Fibroblast of lung (primary cell): ENCODE data around the gene IMMP2L. TPM values are rescaled to one million over a fixed set of nuclear protein-coding genes. Genes with fewer than 3 reads are reported as not detected.

ENCODE experiments used
- DNase-seq, 2 donors: peaks; one replicate each; pipeline versions ENCODE4 v3.0.0 to v3.0.0-alpha.2; 2010; ENCODE audit warnings: low read depth in 2 of 2
- H2AFZ ChIP-seq: 2 replicates; pipeline ENCODE4 v1.5.1; 2012; ENCODE audit warnings: low read length, control low read depth, inconsistent platforms
- H3K27ac ChIP-seq: 2 replicates; pipeline ENCODE4 v1.5.1; 2011; ENCODE audit warnings: low read length, control low read depth; ENCODE audit not compliant: insufficient read depth
- H3K27me3 ChIP-seq: 2 replicates; pipeline ENCODE4 v1.5.1; 2011; ENCODE audit warnings: mild to moderate bottlenecking, low read length; ENCODE audit not compliant: control insufficient read depth, insufficient read depth
- H3K36me3 ChIP-seq: 2 replicates; pipeline ENCODE4 v1.5.1; 2011; ENCODE audit warnings: low read length; ENCODE audit not compliant: control insufficient read depth, insufficient read depth
- H3K4me1 ChIP-seq: 2 replicates; pipeline ENCODE4 v1.5.1; 2011; ENCODE audit warnings: low read length; ENCODE audit not compliant: control insufficient read depth, insufficient read depth; ENCODE audit errors: extremely low read depth
- H3K4me2 ChIP-seq: 2 replicates; pipeline ENCODE4 v1.5.1; 2011; ENCODE audit warnings: low read length, control low read depth; ENCODE audit not compliant: insufficient read depth; ENCODE audit errors: extremely low read depth
- H3K4me3 ChIP-seq, 4 experiments: fragments of 200-600 bp in 1 of 4; sonication (generic) in 1 of 4; replicated peaks in 1 of 4; 2 replicates each; pipeline ENCODE4 v1.5.1; 2011 to 2016; ENCODE audit warnings: low read length in 4 of 4, low read depth in 3 of 4, mild to moderate bottlenecking in 3 of 4, control low read depth in 2 of 4, inconsistent platforms in 1 of 4, mixed read lengths in 1 of 4; ENCODE audit not compliant: insufficient read depth in 1 of 4; ENCODE audit errors: control extremely low read depth in 1 of 4
- H3K79me2 ChIP-seq: 2 replicates; pipeline ENCODE4 v1.5.1; 2012; ENCODE audit warnings: mild to moderate bottlenecking, low read length, inconsistent platforms; ENCODE audit not compliant: control insufficient read depth, insufficient read depth
- H3K9ac ChIP-seq: 2 replicates; pipeline ENCODE4 v1.5.1; 2011; ENCODE audit warnings: mild to moderate bottlenecking, low read length, control low read depth; ENCODE audit not compliant: insufficient read depth
- H3K9me3 ChIP-seq: 2 replicates; pipeline ENCODE4 v1.5.1; 2012; ENCODE audit warnings: low read depth, low read length; ENCODE audit not compliant: control insufficient read depth, insufficient read depth
- H4K20me1 ChIP-seq: 2 replicates; pipeline ENCODE4 v1.5.1; 2011; ENCODE audit warnings: low read length; ENCODE audit not compliant: control insufficient read depth, insufficient read depth; ENCODE audit errors: extremely low read depth
- CTCF ChIP-seq, 2 donors: IDR thresholded peaks in 1 of 2; conservative IDR thresholded peaks in 1 of 2; 1 replicate in 1 of 2; 2 replicates in 1 of 2; pipeline ENCODE4 v1.5.1; 2011 to 2012; ENCODE audit warnings: low read length in 2 of 2, control low read depth in 1 of 2, inconsistent platforms in 1 of 2, low read depth in 1 of 2, mild to moderate bottlenecking in 1 of 2
- EZH2 ChIP-seq: IDR thresholded peaks from 2 replicates; pipeline ENCODE4 v1.5.1; 2012; ENCODE audit warnings: low read length, control low read depth, mild to moderate bottlenecking; ENCODE audit errors: missing control alignments
- polyA plus RNA-seq, 2 donors: library from polyadenylated mRNA; depleted of rRNA in 1 of 2; stranded (reverse) in 1 of 2; unstranded in 1 of 2; fragments of >200 nt; gene quantifications; 2 replicates each; pipeline ENCODE4 v1.2.1, GENCODE V29; 2011 to 2012; ENCODE audit warnings: missing spikeins in 1 of 2
- total RNA-seq: library from RNA; depleted of rRNA; stranded (reverse); fragments of >200 nt; gene quantifications from 2 replicates; pipeline ENCODE4 v1.2.1, GENCODE V29; 2014

IMMP2L gene
- total and polyA plus RNA-seq, 2 donors (not counting 1 experiment from before 2014, with no cell fraction given): 6.9 to 14.4 TPM

GRCh38 chr7:111012149-111012548, 550.1 kb downstream of the IMMP2L start:
- H3K27me3 ChIP-seq: no peaks in the 10 kb centered on the region
- H3K36me3 ChIP-seq: no peaks in the 10 kb centered on the region
- H2AFZ ChIP-seq: no peak overlapping the region
- H3K9me3 ChIP-seq: no peaks in the 10 kb centered on the region
- H3K4me2 ChIP-seq: no peak overlapping the region
- H3K4me3 ChIP-seq: no peak overlapping the region
- no peaks in the 10 kb centered on the region for H3K4me1 ChIP-seq
- H4K20me1 ChIP-seq: no peaks in the 10 kb centered on the region
- no peaks in the 10 kb centered on the region for H3K79me2 ChIP-seq
- no peak overlapping the region for H3K27ac ChIP-seq
- peak in 1 of 2 donors; percentile 56 for DNase-seq
- H3K9ac ChIP-seq: no peak overlapping the region
- TF ChIP-seq EZH2 (no peak), CTCF (conservative IDR thresholded peaks at IDR 0.05 in 1 of 2, IDR thresholded peaks at IDR 0.05 in 1 of 2; ENCODE audit: low read depth in 1 of 2, low read length in 2 of 2) (no peak)

DNA sequence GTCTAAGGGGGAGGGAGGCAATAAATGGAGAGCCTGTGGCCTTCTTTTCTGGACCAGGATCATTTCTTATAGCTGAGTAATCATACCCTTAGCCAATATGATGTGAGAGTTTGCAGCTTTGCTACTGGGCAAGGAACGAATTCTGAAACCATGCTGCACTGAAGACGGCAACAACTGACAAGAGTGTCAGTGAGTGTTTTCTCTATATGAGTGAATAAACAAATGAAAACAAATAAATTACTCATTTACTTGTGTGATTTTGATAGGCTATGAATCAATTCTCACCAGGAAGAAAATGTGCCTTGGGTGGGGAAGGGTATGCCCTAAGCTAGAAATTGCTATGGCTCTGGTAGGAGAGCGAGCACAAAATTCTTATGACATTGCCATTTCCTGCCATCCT, 550.8 kb downstream of the IMMP2L start:
- no peak overlapping the region for H2AFZ ChIP-seq
- H3K36me3 ChIP-seq: no peaks in the 10 kb centered on the region
- peak in 1 of 2 donors; percentile 18 for DNase-seq
- H4K20me1 ChIP-seq: no peaks in the 10 kb centered on the region
- no peaks in the 10 kb centered on the region for H3K4me1 ChIP-seq
- no peak overlapping the region for H3K4me3 ChIP-seq
- H3K79me2 ChIP-seq: no peaks in the 10 kb centered on the region
- no peaks in the 10 kb centered on the region for H3K27me3 ChIP-seq
- no peak overlapping the region for H3K9ac ChIP-seq
- H3K27ac ChIP-seq: no peak overlapping the region
- no peak overlapping the region for H3K4me2 ChIP-seq
- H3K9me3 ChIP-seq: no peaks in the 10 kb centered on the region
- TF ChIP-seq CTCF (conservative IDR thresholded peaks at IDR 0.05 in 1 of 2, IDR thresholded peaks at IDR 0.05 in 1 of 2; ENCODE audit: low read depth in 1 of 2, low read length in 2 of 2) (no peak), EZH2 (no peak)

DNA sequence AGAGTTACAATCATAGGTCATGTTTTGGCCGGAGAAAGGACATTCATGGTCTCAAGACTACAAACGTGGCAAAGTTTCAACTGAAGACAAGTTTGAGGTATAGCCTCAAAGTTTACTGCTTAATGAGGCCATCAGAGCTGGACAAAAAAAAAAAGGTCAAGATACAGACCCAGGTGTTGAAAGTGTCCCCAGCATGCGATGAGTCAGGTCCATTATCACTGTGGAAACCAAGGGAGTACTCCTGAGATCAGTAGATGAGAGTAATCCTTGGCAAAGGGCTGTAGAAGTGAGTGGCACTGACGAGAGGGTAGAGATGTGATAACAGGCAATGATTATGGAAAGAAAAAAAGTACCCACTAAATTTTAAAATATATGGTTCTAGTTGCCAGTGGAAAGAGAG, 551.5 kb downstream of the IMMP2L start:
- no peak for TF ChIP-seq EZH2
- TF ChIP-seq CTCF (conservative IDR thresholded peaks at IDR 0.05 in 1 of 2, IDR thresholded peaks at IDR 0.05 in 1 of 2; ENCODE audit: low read depth in 1 of 2, low read length in 2 of 2): no peak
- DNase-seq: no peak
- Histone ChIP-seq H3K27ac (no peak overlapping the region), H3K4me1 (no peaks in the 10 kb centered on the region), H3K36me3 (no peaks in the 10 kb centered on the region), H3K4me3 (no peak overlapping the region), H3K27me3 (no peaks in the 10 kb centered on the region), H4K20me1 (no peaks in the 10 kb centered on the region), H3K4me2 (no peak overlapping the region), H3K9ac (no peak overlapping the region), H3K9me3 (no peaks in the 10 kb centered on the region), H3K79me2 (no peaks in the 10 kb centered on the region), H2AFZ (no peak overlapping the region)
